ENCODE results near the gene AKAP8L.

DNA sequence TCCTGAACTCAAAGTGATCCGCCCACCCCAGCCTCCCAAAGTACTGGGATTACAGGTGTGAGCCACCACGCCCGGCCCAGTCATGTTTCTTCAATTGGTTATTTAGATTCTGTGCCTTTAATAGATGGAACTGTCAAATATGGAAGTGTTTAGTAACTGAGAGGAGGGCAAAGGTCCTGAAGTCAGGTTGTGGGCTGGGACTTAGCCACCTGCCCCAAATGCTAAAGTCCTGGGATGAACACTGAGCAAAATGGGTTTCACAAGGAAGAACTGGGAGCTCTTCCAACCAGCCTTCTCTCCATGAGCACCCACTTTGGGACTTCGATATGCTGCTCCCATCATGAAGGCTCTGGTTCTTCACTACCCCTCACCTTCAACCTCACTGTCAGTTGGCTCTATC lies 60.9 kb downstream of the AKAP8L start:
- TF ChIP-seq EZH2 (IDR thresholded peaks at IDR 0.05; ENCODE audit: borderline replicate concordance) = no peak
- TF ChIP-seq, protein P1, sequence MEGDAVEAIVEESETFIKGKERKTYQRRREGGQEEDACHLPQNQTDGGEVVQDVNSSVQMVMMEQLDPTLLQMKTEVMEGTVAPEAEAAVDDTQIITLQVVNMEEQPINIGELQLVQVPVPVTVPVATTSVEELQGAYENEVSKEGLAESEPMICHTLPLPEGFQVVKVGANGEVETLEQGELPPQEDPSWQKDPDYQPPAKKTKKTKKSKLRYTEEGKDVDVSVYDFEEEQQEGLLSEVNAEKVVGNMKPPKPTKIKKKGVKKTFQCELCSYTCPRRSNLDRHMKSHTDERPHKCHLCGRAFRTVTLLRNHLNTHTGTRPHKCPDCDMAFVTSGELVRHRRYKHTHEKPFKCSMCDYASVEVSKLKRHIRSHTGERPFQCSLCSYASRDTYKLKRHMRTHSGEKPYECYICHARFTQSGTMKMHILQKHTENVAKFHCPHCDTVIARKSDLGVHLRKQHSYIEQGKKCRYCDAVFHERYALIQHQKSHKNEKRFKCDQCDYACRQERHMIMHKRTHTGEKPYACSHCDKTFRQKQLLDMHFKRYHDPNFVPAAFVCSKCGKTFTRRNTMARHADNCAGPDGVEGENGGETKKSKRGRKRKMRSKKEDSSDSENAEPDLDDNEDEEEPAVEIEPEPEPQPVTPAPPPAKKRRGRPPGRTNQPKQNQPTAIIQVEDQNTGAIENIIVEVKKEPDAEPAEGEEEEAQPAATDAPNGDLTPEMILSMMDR (IDR thresholded peaks at IDR 0.05; ENCODE audit: poor library complexity) = no peak

Measured in hepatocyte (in vitro differentiated cells).